ENCODE measurements around the gene PDHX.
A peak's percentile ranks its signal among the peaks of the same experiment; 100 is the strongest.
"Not testable (repeated sequence)": the region's sequence is repeated elsewhere in the genome, so short reads cannot be mapped to it uniquely, and the experiment has no call there.

The PDHX gene

GRCh38 chr11:34916015-34916842 is at the start of gene PDHX, which contains the start of gene APIP:
Gene PDHX, plus strand, starts transcription at chr11:34916618. Its CDS starts 38 bp downstream, at chr11:34916656.
Gene APIP, minus strand, starts transcription at chr11:34916379. Its CDS starts 95 bp downstream, at chr11:34916284.
- Histone ChIP-seq H3K36me3 (replicated peaks) (peaks cover 21% of the 10 kb centered on the region), H3K9me3 (no peaks in the 10 kb centered on the region), H3K4me1 (peaks cover 8% of the 10 kb centered on the region), H3K27me3 (ENCODE audit: low read depth) (no peaks in the 10 kb centered on the region), H3K4me3 (peak within 1 kb of the TSS; percentile 87)
- peak; percentile 88 to 100 for DNase-seq (ENCODE audit: low spot score in 2 of 2)
- in situ Hi-C loops (cut with MboI; ENCODE audit: low sequenced_read_pairs), result loop anchor here (10.0 kb wide), 1 partner anchor 479 kb away; no protein-coding TSS in a partner anchor

DNA sequence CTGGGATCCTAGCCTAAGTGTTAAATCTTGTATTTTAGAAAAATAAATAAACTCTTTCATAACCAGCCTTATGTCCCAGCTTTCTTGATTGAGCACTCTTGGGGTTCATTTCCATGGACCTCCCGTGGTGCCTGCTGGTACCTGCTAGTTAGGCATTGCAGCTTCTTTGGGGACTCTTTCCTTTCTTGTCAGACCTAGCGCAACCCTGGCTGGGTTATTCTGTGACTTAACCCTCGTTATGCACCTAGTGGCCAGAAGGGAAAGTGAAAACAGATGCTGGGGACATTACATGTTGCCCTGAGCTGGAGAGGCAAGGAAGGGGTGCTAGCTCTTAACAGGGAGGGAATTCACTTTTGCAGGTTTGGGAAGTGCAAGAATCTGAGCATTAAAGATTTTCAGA is 47.0 kb upstream of the PDHX start:
- H3K9me3 ChIP-seq, result no peaks in the 10 kb centered on the region
- no peak overlapping the region for H3K4me3 ChIP-seq
- in situ Hi-C loops (cut with MboI; ENCODE audit: low sequenced_read_pairs), result no loop called here
- no peaks in the 10 kb centered on the region for H3K4me1 ChIP-seq
- no peaks in the 10 kb centered on the region for H3K36me3 ChIP-seq (replicated peaks)
- no peaks in the 10 kb centered on the region for H3K27me3 ChIP-seq (ENCODE audit: low read depth)
- DNase-seq (ENCODE audit: low spot score in 2 of 2), result peak in 1 of 2 experiments; percentile 12

DNA sequence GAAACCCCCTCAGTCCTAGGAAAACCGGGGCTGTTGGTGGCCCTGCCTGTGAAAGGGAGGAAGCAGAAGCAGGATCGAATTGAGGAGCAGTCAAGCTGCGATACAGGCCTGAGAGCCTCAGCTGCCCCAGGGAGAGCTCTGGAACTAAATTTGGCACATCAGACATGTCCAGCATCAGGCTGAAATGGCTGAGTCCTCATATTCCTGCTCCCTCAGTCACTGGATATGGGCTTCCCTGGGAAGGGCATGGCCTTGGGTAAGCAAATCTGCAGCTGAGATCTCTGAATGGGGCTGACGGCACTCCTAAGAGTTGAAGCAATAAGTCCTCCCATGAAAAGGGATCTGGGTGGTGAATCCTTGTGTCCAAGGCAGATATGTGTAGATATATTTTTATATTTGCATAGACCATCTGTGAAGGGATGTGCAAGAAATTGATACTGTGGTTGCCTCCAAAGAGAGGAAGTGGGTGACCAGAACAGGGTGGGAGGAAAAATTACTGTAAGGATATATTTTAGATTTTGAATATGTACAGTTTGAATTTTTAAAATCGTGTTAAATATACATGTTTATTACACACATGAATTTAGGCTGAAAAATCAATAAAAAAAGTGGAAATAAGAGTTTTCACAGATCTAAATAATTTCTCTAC is 45.7 kb upstream of the PDHX start:
- Histone ChIP-seq H3K4me3 (no peak overlapping the region), H3K36me3 (replicated peaks) (no peaks in the 10 kb centered on the region), H3K4me1 (no peaks in the 10 kb centered on the region), H3K27me3 (ENCODE audit: low read depth) (no peaks in the 10 kb centered on the region), H3K9me3 (no peaks in the 10 kb centered on the region; the same call in 1 of the 2 replicates)
- no peak for DNase-seq (ENCODE audit: low spot score in 2 of 2)
- in situ Hi-C loops (cut with MboI; ENCODE audit: low sequenced_read_pairs), result no loop called here

DNA sequence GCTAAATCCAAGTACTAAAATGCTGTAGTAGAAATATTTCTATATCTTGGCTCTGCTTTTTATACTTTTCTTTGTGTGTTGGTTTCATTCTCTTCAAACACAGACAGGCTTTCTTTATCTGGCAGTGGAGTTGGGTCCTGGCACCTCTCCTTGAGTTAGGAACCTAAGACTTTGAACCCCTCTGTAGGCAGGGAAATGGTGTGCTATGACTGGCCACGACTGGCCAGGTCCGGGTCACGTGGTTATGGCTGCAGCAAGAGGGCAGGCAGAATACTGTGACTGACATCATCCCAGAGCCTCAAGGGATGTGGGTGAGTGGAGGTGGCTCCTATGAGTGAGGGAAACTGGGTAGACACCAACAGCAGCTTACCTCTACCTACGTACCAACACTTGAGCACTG is 42.2 kb upstream of the PDHX start:
- in situ Hi-C loops (cut with MboI; ENCODE audit: low sequenced_read_pairs), result no loop called here

GRCh38 chr11:34877375-34877975 is 38.9 kb upstream of the PDHX start:
- no peak overlapping the region for H3K4me3 ChIP-seq
- H3K4me1 ChIP-seq, result peaks cover 3% of the 10 kb centered on the region; the same call in 1 of the 2 replicates
- H3K36me3 ChIP-seq (replicated peaks), result peaks cover 9% of the 10 kb centered on the region; the same call in 1 of the 2 replicates
- in situ Hi-C loops (cut with MboI; ENCODE audit: low sequenced_read_pairs), result no loop called here
- H3K27me3 ChIP-seq (ENCODE audit: low read depth), result no peaks in the 10 kb centered on the region
- no peak for DNase-seq (ENCODE audit: low spot score in 2 of 2)
- no peaks in the 10 kb centered on the region; the same call in 1 of the 2 replicates for H3K9me3 ChIP-seq

More for the DNA sequence above, 42.2 kb upstream of the PDHX start:
- no peak overlapping the region for H3K4me3 ChIP-seq
- no peak for DNase-seq (ENCODE audit: low spot score in 2 of 2)
- H3K9me3 ChIP-seq, result no peaks in the 10 kb centered on the region; the same call in 1 of the 2 replicates
- no peaks in the 10 kb centered on the region for H3K27me3 ChIP-seq (ENCODE audit: low read depth)
- H3K36me3 ChIP-seq (replicated peaks), result no peaks in the 10 kb centered on the region
- no peaks in the 10 kb centered on the region for H3K4me1 ChIP-seq

DNA sequence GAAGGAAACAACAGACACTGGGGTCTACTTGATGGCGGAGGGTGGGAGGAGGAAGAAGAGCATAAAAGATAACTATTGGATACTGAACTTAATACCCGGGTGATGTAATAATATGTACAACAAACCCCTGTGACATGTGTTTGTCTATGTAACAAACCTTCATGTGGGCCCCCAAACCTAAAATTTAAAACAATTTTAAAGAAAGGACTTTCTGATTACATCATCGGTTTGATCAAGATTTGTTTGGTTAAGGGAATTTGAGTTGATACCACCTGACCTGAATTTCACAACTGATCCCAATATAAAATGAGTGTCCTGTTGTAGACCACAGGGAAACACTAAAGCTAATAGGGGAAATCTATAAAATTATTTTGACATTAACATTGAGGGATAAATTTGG is 34.5 kb upstream of the PDHX start:
- H3K36me3 ChIP-seq (replicated peaks), result peaks cover 12% of the 10 kb centered on the region; the same call in 1 of the 2 replicates
- no peak overlapping the region for H3K4me3 ChIP-seq
- DNase-seq (ENCODE audit: low spot score in 2 of 2), result no peak
- in situ Hi-C loops (cut with MboI; ENCODE audit: low sequenced_read_pairs), result no loop called here
- H3K4me1 ChIP-seq, result peaks cover 3% of the 10 kb centered on the region; the same call in 1 of the 2 replicates
- H3K9me3 ChIP-seq, result no peaks in the 10 kb centered on the region
- H3K27me3 ChIP-seq (ENCODE audit: low read depth), result no peaks in the 10 kb centered on the region

DNA sequence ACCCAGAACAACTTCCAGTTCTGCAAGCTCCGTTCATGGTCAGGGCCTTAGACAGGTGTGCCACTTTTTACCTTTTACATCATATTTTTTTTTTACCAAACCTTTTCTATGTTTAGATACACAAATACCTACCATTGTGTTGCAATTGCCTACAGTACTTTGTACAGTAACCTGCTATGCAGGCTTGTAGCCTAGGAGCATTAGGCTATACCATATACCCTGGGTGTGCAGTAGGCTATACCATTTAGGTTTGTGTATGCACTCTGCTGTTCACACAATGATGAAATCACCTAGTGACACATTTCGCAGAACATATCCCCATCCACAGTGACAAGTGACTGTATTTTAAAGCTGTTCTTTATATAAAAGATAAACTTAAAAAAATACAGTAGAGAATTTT is 29.8 kb upstream of the PDHX start:
- Histone ChIP-seq H3K27me3 (ENCODE audit: low read depth) (no peaks in the 10 kb centered on the region), H3K9me3 (no peaks in the 10 kb centered on the region), H3K4me1 (peaks cover 13% of the 10 kb centered on the region; the same call in 1 of the 2 replicates), H3K4me3 (no peak overlapping the region), H3K36me3 (replicated peaks) (peaks cover 15% of the 10 kb centered on the region)
- DNase-seq (ENCODE audit: low spot score in 2 of 2), result no peak
- in situ Hi-C loops (cut with MboI; ENCODE audit: low sequenced_read_pairs), result no loop called here

GRCh38 chr11:34887260-34887659 is 29.2 kb upstream of the PDHX start:
- no peak overlapping the region for H3K4me3 ChIP-seq
- H3K27me3 ChIP-seq (ENCODE audit: low read depth), result no peaks in the 10 kb centered on the region
- no peak for DNase-seq (ENCODE audit: low spot score in 2 of 2)
- in situ Hi-C loops (cut with MboI; ENCODE audit: low sequenced_read_pairs), result no loop called here
- H3K36me3 ChIP-seq (replicated peaks), result peaks cover 10% of the 10 kb centered on the region
- peaks cover 13% of the 10 kb centered on the region; the same call in 1 of the 2 replicates for H3K4me1 ChIP-seq
- H3K9me3 ChIP-seq, result no peaks in the 10 kb centered on the region

DNA sequence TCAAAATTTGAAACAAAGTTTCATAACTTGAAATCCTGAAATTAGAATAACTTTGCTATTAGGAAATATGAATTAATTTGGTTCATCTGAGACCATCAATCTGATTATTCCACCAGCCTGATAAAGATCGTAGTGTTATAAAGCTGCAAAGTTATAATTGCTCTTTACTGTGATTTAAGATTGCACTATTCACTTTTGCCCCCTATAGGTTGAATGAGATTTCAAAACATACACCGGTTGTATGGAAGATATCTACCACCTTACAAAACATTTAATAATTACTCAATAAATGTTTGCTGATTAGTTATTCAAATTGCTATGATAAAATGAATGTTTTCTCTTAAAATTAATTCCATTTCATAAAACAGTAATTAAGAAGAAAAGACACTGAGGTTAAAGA is 26.3 kb upstream of the PDHX start:
- Histone ChIP-seq H3K36me3 (replicated peaks) (peaks cover 12% of the 10 kb centered on the region; the same call in 1 of the 2 replicates), H3K9me3 (no peaks in the 10 kb centered on the region), H3K27me3 (ENCODE audit: low read depth) (no peaks in the 10 kb centered on the region), H3K4me1 (peaks cover 13% of the 10 kb centered on the region; the same call in 1 of the 2 replicates), H3K4me3 (no peak overlapping the region)
- DNase-seq (ENCODE audit: low spot score in 2 of 2), result no peak
- in situ Hi-C loops (cut with MboI; ENCODE audit: low sequenced_read_pairs), result loop anchor here (5.0 to 10.0 kb wide), 2 partner anchors 303 to 735 kb away; no protein-coding TSS in a partner anchor

DNA sequence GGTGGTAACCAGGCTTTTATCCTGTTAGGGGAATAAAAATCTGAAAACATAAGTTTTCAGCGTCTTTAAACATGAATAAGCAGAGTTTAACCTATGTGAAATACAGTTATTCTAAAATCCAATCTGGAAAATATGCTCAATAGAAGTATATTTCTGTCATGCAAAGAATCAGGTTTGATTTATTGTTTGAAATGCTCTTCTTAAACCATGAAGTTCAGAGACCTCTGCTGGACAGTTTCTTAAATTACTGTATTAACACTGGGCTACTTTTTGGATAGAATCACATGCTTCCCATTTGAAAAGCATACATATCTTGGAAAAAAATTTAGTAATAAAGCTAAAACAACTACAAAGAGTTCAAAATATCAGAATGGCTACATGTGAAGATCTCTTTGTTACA is 25.6 kb upstream of the PDHX start:
- in situ Hi-C loops (cut with MboI; ENCODE audit: low sequenced_read_pairs), result loop anchor here (5.0 to 10.0 kb wide), 2 partner anchors 304 to 736 kb away; no protein-coding TSS in a partner anchor
- H3K27me3 ChIP-seq (ENCODE audit: low read depth), result no peaks in the 10 kb centered on the region
- no peak overlapping the region for H3K4me3 ChIP-seq
- peak in 1 of 2 experiments; percentile 55 for DNase-seq (ENCODE audit: low spot score in 2 of 2)
- H3K4me1 ChIP-seq, result peaks cover 13% of the 10 kb centered on the region; the same call in 1 of the 2 replicates
- no peaks in the 10 kb centered on the region for H3K9me3 ChIP-seq
- H3K36me3 ChIP-seq (replicated peaks), result peaks cover 10% of the 10 kb centered on the region; the same call in 1 of the 2 replicates

DNA sequence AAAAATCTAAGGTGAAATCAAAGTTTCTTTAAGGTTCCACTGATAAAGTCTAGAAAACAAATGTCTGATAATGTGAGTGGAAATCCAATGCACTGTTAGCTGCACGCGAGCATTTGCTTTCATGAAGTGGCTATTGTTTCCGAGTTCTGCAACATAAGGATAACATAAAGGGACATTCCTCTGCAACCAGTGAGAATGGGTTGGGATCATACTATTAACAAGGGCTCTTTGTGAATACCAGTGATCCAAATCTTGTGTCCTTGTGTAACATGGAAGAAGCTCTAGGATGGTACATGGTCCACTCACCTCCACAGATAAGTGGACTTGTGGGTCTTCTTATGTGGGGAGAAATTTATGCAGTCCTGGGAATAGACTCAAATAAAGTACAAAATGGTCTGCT is 24.8 kb upstream of the PDHX start:
- Histone ChIP-seq H3K4me1 (peaks cover 16% of the 10 kb centered on the region), H3K9me3 (no peaks in the 10 kb centered on the region), H3K4me3 (no peak overlapping the region), H3K27me3 (ENCODE audit: low read depth) (no peaks in the 10 kb centered on the region), H3K36me3 (replicated peaks) (peaks cover 9% of the 10 kb centered on the region; the same call in 1 of the 2 replicates)
- DNase-seq (ENCODE audit: low spot score in 2 of 2), result no peak
- in situ Hi-C loops (cut with MboI; ENCODE audit: low sequenced_read_pairs), result loop anchor here (5.0 to 10.0 kb wide), 2 partner anchors 304 to 737 kb away; no protein-coding TSS in a partner anchor

- no peak for DNase-seq (ENCODE audit: low spot score in 2 of 2)
- H3K9me3 ChIP-seq, result no peaks in the 10 kb centered on the region
- in situ Hi-C loops (cut with MboI; ENCODE audit: low sequenced_read_pairs), result loop anchor here (5.0 to 10.0 kb wide), 2 partner anchors 306 to 739 kb away; no protein-coding TSS in a partner anchor
These were observed 23.0 kb upstream of the PDHX start for GRCh38 chr11:34893416-34893815.

GRCh38 chr11:34896191-34896590 is 20.2 kb upstream of the PDHX start:
- H3K27me3 ChIP-seq (ENCODE audit: low read depth); H3K9me3 ChIP-seq; DNase-seq (ENCODE audit: low spot score in 2 of 2); H3K36me3 ChIP-seq (replicated peaks); H3K4me3 ChIP-seq: not testable (repeated sequence)
- H3K4me1 ChIP-seq, result peaks cover 25% of the 10 kb centered on the region
- in situ Hi-C loops (cut with MboI; ENCODE audit: low sequenced_read_pairs), result loop anchor here (10.0 kb wide), 1 partner anchor 741 kb away; no protein-coding TSS in a partner anchor

More at GRCh38 chr11:34893416-34893815, 23.0 kb upstream of the PDHX start:
- Histone ChIP-seq H3K4me1 (peaks cover 30% of the 10 kb centered on the region), H3K4me3 (no peak overlapping the region), H3K36me3 (replicated peaks) (0 out of 2 replicates have a peak, but pooled peaks cover 4% of the 10 kb centered on the region), H3K27me3 (ENCODE audit: low read depth) (no peaks in the 10 kb centered on the region)

All from HAP-1 (cell line).